Peyer's patch (tissue), 4 donors: ENCODE measurements around the gene COLGALT1. TPM values are rescaled to one million over a fixed set of nuclear protein-coding genes. Genes with fewer than 3 reads are reported as not detected.

Experiments used
- DNase-seq, 3 donors: peaks; one replicate each; pipeline ENCODE4 v3.0.0-alpha.2; 2017 to 2019
- H3K27ac ChIP-seq, 4 donors: fragments of 200-600 bp; sonication (generic); one replicate each; pipeline ENCODE4 v1.5.1; 2016 to 2019
- H3K27me3 ChIP-seq, 2 donors: fragments of 200-600 bp; sonication (generic); one replicate each; pipeline ENCODE4 v1.5.1; 2019
- H3K36me3 ChIP-seq, 3 donors: fragments of 200-600 bp; sonication (generic); one replicate each; pipeline ENCODE4 v1.5.1; 2016 to 2019
- H3K4me1 ChIP-seq, 4 donors: fragments of 200-600 bp; sonication (generic); one replicate each; pipeline ENCODE4 v1.5.1; 2016 to 2019
- H3K4me3 ChIP-seq, 4 donors: fragments of 200-600 bp; sonication (generic); 1 replicate in 3 of 4; 2 replicates in 1 of 4; pipeline ENCODE4 v1.5.1; 2016 to 2019; ENCODE audit warnings: mild to moderate bottlenecking in 1 of 4
- H3K9me3 ChIP-seq, 4 donors: fragments of 200-600 bp; sonication (generic); one replicate each; pipeline ENCODE4 v1.5.1; 2016 to 2019; ENCODE audit warnings: mild to moderate bottlenecking in 1 of 4
- CTCF ChIP-seq, 6 experiments: fragments of 450-650 bp in 4 of 6; fragments of 200-600 bp in 2 of 6; sonication (generic) in 1 of 6; IDR thresholded peaks; one replicate each; pipeline ENCODE4 v1.5.1; 2017 to 2019; ENCODE audit warnings: antibody characterized with exemption in 6 of 6, mild to moderate bottlenecking in 3 of 6, moderate library complexity in 1 of 6
- POLR2A ChIP-seq, 2 donors: fragments of 450-650 bp; IDR thresholded peaks; one replicate each; pipeline ENCODE4 v1.5.1; 2017; ENCODE audit warnings: antibody characterized with exemption in 2 of 2, mild to moderate bottlenecking in 2 of 2, moderate library complexity in 2 of 2
- total RNA-seq, 4 donors: library from RNA; depleted of rRNA; stranded (reverse); fragments of >200 nt; gene quantifications; one replicate each; pipeline ENCODE4 v1.1.0, GENCODE V29; 2016

COLGALT1 gene
- total RNA-seq, 4 donors from 2014 or later = 24.7 to 79.2 (median 48.9) TPM

- peaks cover 0 to 30% (median 0%) of the 10 kb centered on the region in 3 donors for H3K36me3 ChIP-seq
- H3K4me1 ChIP-seq = peaks cover 0 to 18% (median 0%) of the 10 kb centered on the region in 4 donors
- no peaks in the 10 kb centered on the region for H3K9me3 ChIP-seq
- no peaks in the 10 kb centered on the region for H3K27me3 ChIP-seq
- peak; percentile 55 to 83 (median 78) for DNase-seq
- H3K4me3 ChIP-seq = peak overlapping the region; percentile 76 to 95 (median 82)
- H3K27ac ChIP-seq = peak overlapping the region; percentile 81 to 89 (median 84)
- TF ChIP-seq CTCF (IDR thresholded peaks at IDR 0.05) = no peak
- peak; percentile 47 to 48 for TF ChIP-seq POLR2A (IDR thresholded peaks at IDR 0.05)
Observed at GRCh38 chr19:17555929-17556813, 722 bp downstream of the COLGALT1 start.

GRCh38 chr19:17556995-17557394, 1.5 kb downstream of the COLGALT1 start:
- Histone ChIP-seq H3K9me3 (no peaks in the 10 kb centered on the region), H3K4me3 (peak overlapping the region in 3 of 4 donors; percentile 76 to 95 (median 81)), H3K4me1 (peaks cover 0 to 18% (median 0%) of the 10 kb centered on the region in 4 donors), H3K36me3 (peaks cover 0 to 38% (median 0%) of the 10 kb centered on the region in 3 donors), H3K27ac (peak overlapping the region in 3 of 4 donors; percentile 81 to 89 (median 86)), H3K27me3 (no peaks in the 10 kb centered on the region)
- no peak for TF ChIP-seq CTCF (IDR thresholded peaks at IDR 0.05)
- TF ChIP-seq POLR2A (IDR thresholded peaks at IDR 0.05) = no peak
- no peak for DNase-seq

- Histone ChIP-seq H3K27ac (no peak overlapping the region), H3K4me1 (peaks cover 0 to 18% (median 0%) of the 10 kb centered on the region in 4 donors), H3K36me3 (peaks cover 0 to 43% (median 0%) of the 10 kb centered on the region in 3 donors), H3K9me3 (no peaks in the 10 kb centered on the region), H3K27me3 (no peaks in the 10 kb centered on the region), H3K4me3 (no peak overlapping the region)
- TF ChIP-seq POLR2A (IDR thresholded peaks at IDR 0.05) (no peak), CTCF (IDR thresholded peaks at IDR 0.05) (no peak)
- DNase-seq = no peak
Observed at GRCh38 chr19:17557466-17557865, 2.0 kb downstream of the COLGALT1 start.

- Histone ChIP-seq H3K27me3 (no peaks in the 10 kb centered on the region), H3K36me3 (peaks cover 0 to 60% (median 0%) of the 10 kb centered on the region in 3 donors), H3K27ac (peak overlapping the region in 2 of 4 donors; percentile 21 to 22), H3K4me3 (no peak overlapping the region), H3K9me3 (no peaks in the 10 kb centered on the region), H3K4me1 (peaks cover 0 to 15% (median 0%) of the 10 kb centered on the region in 4 donors)
- TF ChIP-seq POLR2A (IDR thresholded peaks at IDR 0.05) (no peak), CTCF (IDR thresholded peaks at IDR 0.05) (no peak)
- DNase-seq = no peak
Observed at GRCh38 chr19:17560205-17560595, 4.8 kb downstream of the COLGALT1 start.

GRCh38 chr19:17562097-17562496, 6.6 kb downstream of the COLGALT1 start:
- peak overlapping the region in 1 of 4 donors; percentile 4 for H3K27ac ChIP-seq
- DNase-seq = no peak
- peaks cover 0 to 5% (median 0%) of the 10 kb centered on the region in 4 donors for H3K4me1 ChIP-seq
- TF ChIP-seq CTCF (IDR thresholded peaks at IDR 0.05) (no peak), POLR2A (IDR thresholded peaks at IDR 0.05) (no peak)
- H3K36me3 ChIP-seq = peaks cover 0 to 75% (median 0%) of the 10 kb centered on the region in 3 donors
- no peaks in the 10 kb centered on the region for H3K9me3 ChIP-seq
- no peak overlapping the region for H3K4me3 ChIP-seq
- H3K27me3 ChIP-seq = no peaks in the 10 kb centered on the region
